ENCODE measurements around the gene PLA2G4E.

DNA sequence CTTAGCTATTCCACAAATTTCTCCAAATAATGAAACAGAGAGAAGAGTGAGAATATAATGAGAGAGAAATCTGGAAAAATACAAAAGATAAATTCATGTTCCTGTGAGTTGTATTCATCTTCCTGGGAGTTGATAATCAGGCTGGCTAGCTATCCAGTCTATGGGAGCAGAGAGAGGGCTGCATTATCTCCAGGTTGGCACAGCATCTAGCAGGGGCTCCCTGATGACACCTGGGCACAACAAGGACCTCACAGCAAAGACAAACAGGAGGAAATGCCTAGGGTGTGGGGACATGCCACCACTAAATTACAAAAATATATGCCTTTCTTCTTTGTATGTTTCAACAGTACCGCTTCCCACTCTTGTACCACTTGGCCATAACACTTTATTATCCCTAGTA, 50.4 kb downstream of the PLA2G4E start:
- TF ChIP-seq, protein P1, sequence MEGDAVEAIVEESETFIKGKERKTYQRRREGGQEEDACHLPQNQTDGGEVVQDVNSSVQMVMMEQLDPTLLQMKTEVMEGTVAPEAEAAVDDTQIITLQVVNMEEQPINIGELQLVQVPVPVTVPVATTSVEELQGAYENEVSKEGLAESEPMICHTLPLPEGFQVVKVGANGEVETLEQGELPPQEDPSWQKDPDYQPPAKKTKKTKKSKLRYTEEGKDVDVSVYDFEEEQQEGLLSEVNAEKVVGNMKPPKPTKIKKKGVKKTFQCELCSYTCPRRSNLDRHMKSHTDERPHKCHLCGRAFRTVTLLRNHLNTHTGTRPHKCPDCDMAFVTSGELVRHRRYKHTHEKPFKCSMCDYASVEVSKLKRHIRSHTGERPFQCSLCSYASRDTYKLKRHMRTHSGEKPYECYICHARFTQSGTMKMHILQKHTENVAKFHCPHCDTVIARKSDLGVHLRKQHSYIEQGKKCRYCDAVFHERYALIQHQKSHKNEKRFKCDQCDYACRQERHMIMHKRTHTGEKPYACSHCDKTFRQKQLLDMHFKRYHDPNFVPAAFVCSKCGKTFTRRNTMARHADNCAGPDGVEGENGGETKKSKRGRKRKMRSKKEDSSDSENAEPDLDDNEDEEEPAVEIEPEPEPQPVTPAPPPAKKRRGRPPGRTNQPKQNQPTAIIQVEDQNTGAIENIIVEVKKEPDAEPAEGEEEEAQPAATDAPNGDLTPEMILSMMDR (IDR thresholded peaks at IDR 0.05) = no peak
- TF ChIP-seq POLR2A (IDR thresholded peaks at IDR 0.05) = no peak
